SU-DHL-6 (cell line): ENCODE data around the gene TPD52L1.

Experiments used
- CTCF ChIP-seq: fragments of 200-600 bp; sonication (generic); IDR thresholded peaks from one replicate; pipeline ENCODE4 v1.5.1; 2017; ENCODE audit warnings: antibody characterized with exemption, mild to moderate bottlenecking, low read length, moderate library complexity; ENCODE audit not compliant: insufficient read depth, poor library complexity, severe bottlenecking
- EZH2phosphoT487 ChIP-seq: fragments of 200-600 bp; sonication (generic), shearing (Covaris generic); conservative IDR thresholded peaks from 2 replicates; pipeline ENCODE4 v1.6.1; 2018; ENCODE audit warnings: mild to moderate bottlenecking, antibody characterized with exemption, low read length, moderate library complexity, mixed read lengths

DNA sequence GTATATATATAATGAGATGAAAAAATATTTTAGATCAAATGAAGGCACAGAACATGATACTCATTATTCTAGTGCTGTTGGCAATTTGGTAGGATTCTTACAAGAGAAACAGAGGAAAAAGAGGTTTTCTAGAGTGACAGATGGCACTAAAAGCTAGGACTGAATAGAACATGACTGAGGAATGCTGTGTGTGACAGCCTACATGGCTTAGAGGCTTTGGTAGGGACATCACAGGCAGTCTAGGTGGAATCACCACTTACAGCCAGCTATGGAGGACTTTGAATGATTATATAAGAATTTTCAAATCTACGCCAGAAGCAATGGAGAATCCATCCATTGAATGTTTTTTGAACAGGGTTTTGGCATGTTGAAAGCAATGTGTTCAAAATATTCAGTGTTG, 52.8 kb downstream of the TPD52L1 start:
- TF ChIP-seq CTCF: no peak
- no peak for TF ChIP-seq EZH2phosphoT487
